SU-DHL-6 (cell line): Measurements from ENCODE around the gene ZFAND3.

Source experiments
- CTCF ChIP-seq: fragments of 200-600 bp; sonication (generic); IDR thresholded peaks from one replicate; pipeline ENCODE4 v1.5.1; 2017; ENCODE audit warnings: antibody characterized with exemption, mild to moderate bottlenecking, low read length, moderate library complexity; ENCODE audit not compliant: insufficient read depth, poor library complexity, severe bottlenecking
- EZH2phosphoT487 ChIP-seq: fragments of 200-600 bp; sonication (generic), shearing (Covaris generic); conservative IDR thresholded peaks from 2 replicates; pipeline ENCODE4 v1.6.1; 2018; ENCODE audit warnings: mild to moderate bottlenecking, antibody characterized with exemption, low read length, moderate library complexity, mixed read lengths

GRCh38 chr6:38171997-38172738 is 352.6 kb downstream of the ZFAND3 start:
- no peak for TF ChIP-seq CTCF
- TF ChIP-seq EZH2phosphoT487: no peak
